WTC11 (cell line): Measurements from ENCODE around the gene PARP12. TPM values are rescaled to one million over a fixed set of nuclear protein-coding genes. Genes with fewer than 3 reads are reported as not detected.

Experiments
- ATAC-seq: fragments of 200-7000 bp; cut with Tn5 transposase; 2 replicates; pipeline ENCODE4 v1.10.0; 2021; ENCODE audit warnings: mild to moderate bottlenecking, moderate library complexity
- CTCF ChIA-PET: fragments of 300-600 bp; sonication (Branson Sonifier 250); formaldehyde crosslinking; loops from one replicate; lab custom pipeline; 2021; ENCODE audit warnings: antibody characterized with exemption; lab: Charles Lee
- POLR2A ChIA-PET: fragments of 350-600 bp; sonication (Branson Sonifier 250); formaldehyde crosslinking; loops from one replicate; lab custom pipeline; 2021; ENCODE audit warnings: antibody characterized with exemption; lab: Charles Lee
- DNase-seq: peaks from one replicate; pipeline ENCODE4 v3.0.0; 2021; ENCODE audit warnings: low spot score
- H3K27ac Mint-ChIP-seq: 2 replicates; pipeline ENCODE4 v1.8.0; 2021; ENCODE audit warnings: mixed read lengths
- H3K27me3 Mint-ChIP-seq: 2 replicates; pipeline ENCODE4 v1.8.0; 2021; ENCODE audit warnings: low read depth, mild to moderate bottlenecking, moderate library complexity, mixed read lengths
- H3K36me3 Mint-ChIP-seq: 2 replicates; pipeline ENCODE4 v1.8.0; 2021; ENCODE audit warnings: mixed read lengths
- H3K4me1 Mint-ChIP-seq: 2 replicates; pipeline ENCODE4 v1.8.0; 2022; ENCODE audit warnings: mixed read lengths
- H3K4me3 Mint-ChIP-seq: 2 replicates; pipeline ENCODE4 v1.8.0; 2021; ENCODE audit warnings: mild to moderate bottlenecking, moderate library complexity, mixed read lengths
- H3K9me3 Mint-ChIP-seq: 2 replicates; pipeline ENCODE4 v1.8.0; 2021; ENCODE audit warnings: mixed read lengths
- ATF6 ChIP-seq: sonication (generic); formaldehyde crosslinking; IDR thresholded peaks from 2 replicates; pipeline ENCODE4 v1.8.1; 2023; ENCODE audit warnings: mild to moderate bottlenecking, missing genetic modification reagents
- E2F4 ChIP-seq: sonication (generic); formaldehyde crosslinking; IDR thresholded peaks from 2 replicates; pipeline ENCODE4 v1.8.1; 2022; ENCODE audit warnings: low read depth, mild to moderate bottlenecking, moderate library complexity, missing genetic modification reagents, borderline replicate concordance
- ELF4 ChIP-seq: sonication (generic); formaldehyde crosslinking; IDR thresholded peaks from 2 replicates; pipeline ENCODE4 v1.8.1; 2022; ENCODE audit warnings: low read depth, mild to moderate bottlenecking, moderate library complexity, missing genetic modification reagents
- EMX1 ChIP-seq: fragments of 250-450 bp; sonication (Bioruptor Pico); IDR thresholded peaks from 2 replicates; pipeline ENCODE4 v1.8.0; 2021; ENCODE audit warnings: mild to moderate bottlenecking
- ETV6 ChIP-seq: sonication (generic); formaldehyde crosslinking; IDR thresholded peaks from 2 replicates; pipeline ENCODE4 v1.8.1; 2022; ENCODE audit warnings: mild to moderate bottlenecking, missing genetic modification reagents
- GRHL2 ChIP-seq: fragments of 250-450 bp; sonication (Bioruptor Pico); IDR thresholded peaks from 2 replicates; pipeline ENCODE4 v1.8.0; 2022; ENCODE audit warnings: mild to moderate bottlenecking, moderate library complexity; ENCODE audit not compliant: insufficient replicate concordance, severe bottlenecking
- GTF2I ChIP-seq: fragments of 250-450 bp; sonication (Bioruptor Pico); conservative IDR thresholded peaks from 2 replicates; pipeline ENCODE4 v1.4.0; 2021; ENCODE audit warnings: mild to moderate bottlenecking
- NR1H2 ChIP-seq: sonication (generic); formaldehyde crosslinking; IDR thresholded peaks from 2 replicates; pipeline ENCODE4 v1.9.0; 2021; ENCODE audit warnings: mild to moderate bottlenecking, moderate library complexity, missing genetic modification reagents
- PREB ChIP-seq: sonication (generic); formaldehyde crosslinking; IDR thresholded peaks from 2 replicates; pipeline ENCODE4 v1.8.1; 2022; ENCODE audit warnings: mild to moderate bottlenecking, missing genetic modification reagents, moderate library complexity, borderline replicate concordance
- PRRX2 ChIP-seq: fragments of 250-450 bp; sonication (Bioruptor Pico); IDR thresholded peaks from 2 replicates; pipeline ENCODE4 v1.8.0; 2021; ENCODE audit warnings: mild to moderate bottlenecking
- SMAD3 ChIP-seq: sonication (generic); formaldehyde crosslinking; IDR thresholded peaks from 2 replicates; pipeline ENCODE4 v1.8.0; 2022; ENCODE audit warnings: missing genetic modification reagents, mild to moderate bottlenecking, borderline replicate concordance
- SMAD4 ChIP-seq: sonication (generic); formaldehyde crosslinking; IDR thresholded peaks from 2 replicates; pipeline ENCODE4 v1.8.0; 2022; ENCODE audit warnings: mild to moderate bottlenecking, missing genetic modification reagents
- TCF7 ChIP-seq: sonication (generic); formaldehyde crosslinking; IDR thresholded peaks from 2 replicates; pipeline ENCODE4 v1.8.0; 2022; ENCODE audit warnings: mild to moderate bottlenecking, low read depth, missing genetic modification reagents, moderate library complexity
- ZBTB21 ChIP-seq: sonication (generic); formaldehyde crosslinking; IDR thresholded peaks from 2 replicates; pipeline ENCODE4 v1.8.1; 2023; ENCODE audit warnings: mild to moderate bottlenecking, missing genetic modification reagents, borderline replicate concordance
- ZNF232 ChIP-seq: sonication (generic); formaldehyde crosslinking; IDR thresholded peaks from 2 replicates; pipeline ENCODE4 v1.8.0; 2022; ENCODE audit warnings: mild to moderate bottlenecking, missing genetic modification reagents
- ZNF263 ChIP-seq: sonication (generic); formaldehyde crosslinking; IDR thresholded peaks from 2 replicates; pipeline ENCODE4 v1.8.1; 2022; ENCODE audit warnings: low read depth, mild to moderate bottlenecking, moderate library complexity, missing genetic modification reagents
- ZNF671 ChIP-seq: fragments of 250-450 bp; sonication (Bioruptor Pico); IDR thresholded peaks from 2 replicates; pipeline ENCODE4 v1.8.0; 2021; ENCODE audit warnings: mild to moderate bottlenecking
- total RNA-seq: library from RNA; stranded (reverse); gene quantifications from 3 replicates; pipeline ENCODE4 v1.2.3, GENCODE V29; 2021

The PARP12 gene
- total RNA-seq, 1 experiment from 2014 or later: 9.1 TPM

- POLR2A ChIA-PET: no interaction called here
Observed at GRCh38 chr7:139995017-139995915, 67.5 kb downstream of the PARP12 start.

GRCh38 chr7:139994356-139994755, 68.4 kb downstream of the PARP12 start:
- Mint-ChIP-seq H3K36me3 (no peaks in the 10 kb centered on the region), H3K4me1 (peaks cover 14% of the 10 kb centered on the region), H3K27ac (no peak overlapping the region), H3K9me3 (no peaks in the 10 kb centered on the region), H3K27me3 (no peaks in the 10 kb centered on the region; the same call in 1 of the 2 replicates), H3K4me3 (no peak overlapping the region)
- no peak for DNase-seq
- CTCF ChIA-PET: interaction anchor here (1.4 to 1.8 kb wide), 2 partner anchors 22 to 376 kb away, joined by 5 to 6 read pairs; no protein-coding TSS in a partner anchor
- ATAC-seq: no peak
- TF ChIP-seq ATF6 (CRISPR knock-in tag) (no peak), SMAD3 (CRISPR knock-in tag) (no peak), ZBTB21 (CRISPR knock-in tag) (no peak), ZNF263 (CRISPR knock-in tag) (no peak), EMX1 (CRISPR knock-in tag) (no peak)
- TF ChIP-seq, all 79 proteins: peak for 0
- POLR2A ChIA-PET: no interaction called here

More at GRCh38 chr7:139995017-139995915, 67.5 kb downstream of the PARP12 start:
- Mint-ChIP-seq H3K9me3 (no peaks in the 10 kb centered on the region), H3K4me3 (no peak overlapping the region), H3K27ac (no peak overlapping the region), H3K27me3 (no peaks in the 10 kb centered on the region; the same call in 1 of the 2 replicates), H3K4me1 (peaks cover 5% of the 10 kb centered on the region), H3K36me3 (no peaks in the 10 kb centered on the region)
- CTCF ChIA-PET: interaction anchor here (1.4 to 1.8 kb wide), 2 partner anchors 23 to 377 kb away, joined by 5 to 6 read pairs; no protein-coding TSS in a partner anchor
- ATAC-seq: no peak
- no peak for DNase-seq
- TF ChIP-seq ETV6 (CRISPR knock-in tag): no peak
- TF ChIP-seq PRRX2 (CRISPR knock-in tag): no peak
- TF ChIP-seq ELF4 (CRISPR knock-in tag): no peak
- no peak for TF ChIP-seq GTF2I (CRISPR knock-in tag)
- no peak for TF ChIP-seq SMAD4 (CRISPR knock-in tag)
- TF ChIP-seq ZNF232: no peak
- no peak for TF ChIP-seq ZNF671 (CRISPR knock-in tag)
- TF ChIP-seq ATF6 (CRISPR knock-in tag): no peak
- TF ChIP-seq E2F4 (CRISPR knock-in tag): no peak
- TF ChIP-seq GRHL2: no peak
- TF ChIP-seq TCF7 (CRISPR knock-in tag): no peak
- no peak for TF ChIP-seq NR1H2 (CRISPR knock-in tag)
- no peak for TF ChIP-seq PREB (CRISPR knock-in tag)
